Measurements from ENCODE around the gene CYB5A. TPM values are rescaled to one million over a fixed set of nuclear protein-coding genes. Genes with fewer than 3 reads are reported as not detected.

CYB5A gene, protein sequence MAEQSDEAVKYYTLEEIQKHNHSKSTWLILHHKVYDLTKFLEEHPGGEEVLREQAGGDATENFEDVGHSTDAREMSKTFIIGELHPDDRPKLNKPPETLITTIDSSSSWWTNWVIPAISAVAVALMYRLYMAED
- 100 to 1,000 TPM; 171 to 732 (median 331) TPM for total RNA-seq

DNA sequence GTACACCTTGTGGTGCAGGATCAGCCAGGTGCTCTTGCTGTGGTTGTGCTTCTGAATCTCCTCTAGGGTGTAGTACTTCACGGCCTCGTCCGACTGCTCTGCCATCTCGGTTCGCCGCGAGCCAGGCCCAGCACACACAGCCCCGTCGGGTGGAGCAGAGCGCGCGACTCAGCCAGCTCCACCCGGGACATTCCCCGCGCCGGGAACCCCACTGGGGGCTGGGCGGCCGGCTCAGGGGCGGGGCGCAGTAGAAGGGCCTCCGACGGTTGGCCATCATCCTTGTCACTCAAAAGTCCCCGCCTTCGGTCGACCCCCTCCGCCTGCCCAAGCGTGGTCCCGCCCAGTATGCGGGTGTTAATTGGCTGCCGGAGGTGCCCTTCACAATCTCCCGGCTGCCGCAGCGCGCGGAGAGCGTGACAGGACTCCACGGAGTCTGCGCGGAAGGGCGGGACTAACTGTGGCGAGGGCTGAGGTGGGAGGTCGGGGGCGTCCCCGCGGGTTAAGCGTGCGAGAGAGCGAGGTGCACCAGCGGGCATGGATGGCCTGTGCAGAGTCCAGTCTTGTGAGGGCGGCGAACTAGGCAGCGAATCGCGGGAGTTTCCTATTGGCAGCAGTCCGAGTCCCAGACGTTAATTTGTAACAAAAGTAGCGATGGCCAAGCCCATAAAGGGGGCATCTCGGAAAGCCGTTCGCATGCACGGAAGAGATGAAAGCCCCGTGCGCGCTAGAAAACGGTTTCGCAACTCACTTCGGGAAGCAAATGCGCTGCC lies at the start of gene CYB5A:
Gene CYB5A (minus strand): TSS at position 193 of the 770 bp plus-strand sequence. CDS start 88 bp downstream, at position 105.
- peak; percentile 97 to 100 (median 99) for DNase-seq
- H3K27me3 ChIP-seq = no peaks in the 10 kb centered on the region
- no peaks in the 10 kb centered on the region for H3K9me3 ChIP-seq
- TF ChIP-seq, protein P1, sequence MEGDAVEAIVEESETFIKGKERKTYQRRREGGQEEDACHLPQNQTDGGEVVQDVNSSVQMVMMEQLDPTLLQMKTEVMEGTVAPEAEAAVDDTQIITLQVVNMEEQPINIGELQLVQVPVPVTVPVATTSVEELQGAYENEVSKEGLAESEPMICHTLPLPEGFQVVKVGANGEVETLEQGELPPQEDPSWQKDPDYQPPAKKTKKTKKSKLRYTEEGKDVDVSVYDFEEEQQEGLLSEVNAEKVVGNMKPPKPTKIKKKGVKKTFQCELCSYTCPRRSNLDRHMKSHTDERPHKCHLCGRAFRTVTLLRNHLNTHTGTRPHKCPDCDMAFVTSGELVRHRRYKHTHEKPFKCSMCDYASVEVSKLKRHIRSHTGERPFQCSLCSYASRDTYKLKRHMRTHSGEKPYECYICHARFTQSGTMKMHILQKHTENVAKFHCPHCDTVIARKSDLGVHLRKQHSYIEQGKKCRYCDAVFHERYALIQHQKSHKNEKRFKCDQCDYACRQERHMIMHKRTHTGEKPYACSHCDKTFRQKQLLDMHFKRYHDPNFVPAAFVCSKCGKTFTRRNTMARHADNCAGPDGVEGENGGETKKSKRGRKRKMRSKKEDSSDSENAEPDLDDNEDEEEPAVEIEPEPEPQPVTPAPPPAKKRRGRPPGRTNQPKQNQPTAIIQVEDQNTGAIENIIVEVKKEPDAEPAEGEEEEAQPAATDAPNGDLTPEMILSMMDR (IDR thresholded peaks at IDR 0.05) = peak in 2 of 6 experiments; percentile 20 to 37
- peak; percentile 72 to 73 for TF ChIP-seq POLR2A (IDR thresholded peaks at IDR 0.05)
- H3K27ac ChIP-seq = peak within 1 kb of the TSS; percentile 64 to 93 (median 80)
- peak within 1 kb of the TSS; percentile 62 to 95 (median 88) for H3K4me3 ChIP-seq
- peaks cover 0 to 26% (median 3%) of the 10 kb centered on the region in 4 donors for H3K4me1 ChIP-seq
- no peaks in the 10 kb centered on the region for H3K36me3 ChIP-seq

DNA sequence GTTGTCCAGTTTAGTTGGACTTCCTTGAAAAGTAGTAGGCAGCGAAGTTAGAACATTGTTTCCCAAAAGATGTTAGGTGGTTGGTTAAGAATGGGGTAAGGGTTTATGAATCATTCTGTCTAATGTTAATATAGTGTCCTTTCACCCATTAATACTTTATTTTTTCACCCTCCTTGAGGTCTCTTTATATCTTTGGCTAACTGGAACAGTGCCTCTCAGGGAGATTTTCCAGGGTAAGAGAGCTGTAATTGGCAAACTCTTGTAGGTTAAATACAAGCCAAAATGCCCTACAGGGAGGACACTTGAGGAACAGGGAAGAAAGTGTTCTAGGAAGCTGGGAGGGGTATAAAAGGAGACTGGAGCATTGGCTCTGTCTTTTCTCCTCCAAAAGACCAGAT lies 46.1 kb upstream of the CYB5A start:
- Histone ChIP-seq H3K4me1 (no peaks in the 10 kb centered on the region), H3K36me3 (no peaks in the 10 kb centered on the region), H3K27me3 (no peaks in the 10 kb centered on the region), H3K4me3 (no peak overlapping the region), H3K9me3 (no peaks in the 10 kb centered on the region), H3K27ac (no peak overlapping the region)
- DNase-seq = no peak
- TF ChIP-seq, protein P1 (IDR thresholded peaks at IDR 0.05) = no peak
- no peak for TF ChIP-seq POLR2A (IDR thresholded peaks at IDR 0.05)

DNA sequence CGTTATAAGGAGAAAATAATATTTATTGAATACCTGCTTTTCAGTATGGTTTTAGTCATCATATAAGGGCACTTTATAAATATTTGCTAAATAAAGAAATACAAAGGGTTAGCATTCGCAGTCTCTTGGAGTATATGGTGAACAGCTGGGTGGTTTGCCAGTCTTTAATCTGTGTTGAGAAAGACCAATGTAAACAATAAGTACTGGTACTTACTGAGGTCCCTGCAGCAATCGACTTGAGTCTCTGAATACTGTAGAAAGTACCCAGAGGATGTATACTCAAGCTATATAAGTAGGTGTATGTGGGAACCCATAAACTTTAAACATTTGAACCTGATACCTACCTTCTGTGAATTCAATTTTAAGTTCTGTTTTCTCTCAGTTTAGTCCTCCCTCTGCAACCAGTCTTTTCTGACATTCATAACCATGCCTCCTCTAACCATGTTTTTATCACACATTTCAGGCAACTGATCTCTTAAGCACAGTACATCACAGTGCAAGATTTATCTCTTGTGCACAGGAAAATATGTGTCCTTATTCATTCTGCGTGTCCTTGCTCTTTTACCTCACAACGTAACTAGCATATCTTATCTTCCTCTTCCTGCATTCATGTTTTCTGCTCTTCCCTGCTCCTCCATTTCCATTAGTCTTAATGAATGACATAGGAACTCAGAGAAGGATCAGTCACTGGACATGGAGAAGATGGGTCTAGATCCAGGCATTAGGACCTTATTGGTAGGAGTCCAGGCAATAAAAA lies 45.6 kb upstream of the CYB5A start:
- no peak for DNase-seq
- TF ChIP-seq POLR2A (IDR thresholded peaks at IDR 0.05) = no peak
- TF ChIP-seq, protein P1 (IDR thresholded peaks at IDR 0.05) = no peak
- Histone ChIP-seq H3K27ac (no peak overlapping the region), H3K9me3 (no peaks in the 10 kb centered on the region), H3K4me3 (no peak overlapping the region), H3K27me3 (no peaks in the 10 kb centered on the region), H3K36me3 (no peaks in the 10 kb centered on the region), H3K4me1 (no peaks in the 10 kb centered on the region)

DNA sequence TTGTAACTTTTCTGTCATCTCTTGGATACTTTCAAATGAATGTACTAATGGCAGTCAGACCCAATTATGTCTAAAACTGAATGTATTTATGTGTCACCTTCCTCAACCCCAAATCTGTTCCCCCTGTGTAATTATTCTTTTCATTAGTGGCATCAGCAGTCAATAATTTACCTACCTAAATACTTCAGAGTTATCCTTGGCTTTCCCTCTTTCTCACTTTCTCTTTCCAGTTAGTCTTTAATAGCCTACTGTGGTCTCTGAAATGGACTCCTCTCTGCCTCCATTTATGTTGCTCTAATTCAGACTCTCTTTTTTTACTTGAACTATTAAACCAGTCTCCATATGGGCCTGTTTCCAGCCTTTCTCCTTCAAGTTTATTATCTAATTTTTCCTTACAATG lies 44.9 kb upstream of the CYB5A start:
- Histone ChIP-seq H3K36me3 (no peaks in the 10 kb centered on the region), H3K4me3 (no peak overlapping the region), H3K9me3 (no peaks in the 10 kb centered on the region), H3K27ac (no peak overlapping the region), H3K27me3 (no peaks in the 10 kb centered on the region), H3K4me1 (no peaks in the 10 kb centered on the region)
- no peak for DNase-seq
- TF ChIP-seq POLR2A (IDR thresholded peaks at IDR 0.05) = no peak
- TF ChIP-seq, protein P1 (IDR thresholded peaks at IDR 0.05) = no peak

DNA sequence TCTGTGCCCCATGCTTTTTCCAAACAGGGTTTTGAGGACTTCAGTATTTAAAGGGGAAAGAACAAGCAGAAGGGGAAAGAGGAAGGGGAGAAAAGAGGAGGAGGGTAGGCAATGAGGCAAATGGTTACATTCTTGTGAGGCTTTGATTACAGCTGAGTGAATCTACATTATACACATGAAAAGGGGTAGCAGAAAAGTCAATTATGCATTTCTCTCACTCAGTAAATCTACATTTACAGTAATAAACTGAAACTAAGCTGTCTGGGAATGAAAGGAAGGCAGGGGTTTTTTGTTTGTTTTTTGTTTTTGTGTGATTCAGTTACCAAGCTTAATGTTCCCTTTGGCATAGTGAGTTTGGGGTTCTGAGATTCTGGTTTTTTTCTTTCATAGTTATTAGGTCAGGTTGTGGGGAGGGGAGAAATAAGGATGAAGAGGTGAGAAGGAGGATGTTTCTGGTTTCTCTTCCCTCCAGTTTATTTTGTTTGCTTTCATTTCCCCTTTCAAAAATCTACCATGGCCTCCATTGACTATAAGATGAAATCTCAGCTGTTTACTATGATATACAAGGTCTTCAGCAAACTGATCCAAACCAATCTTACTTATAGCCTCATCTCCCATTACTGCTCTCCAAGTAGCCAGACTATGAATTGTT lies 42.6 kb upstream of the CYB5A start:
- H3K36me3 ChIP-seq = no peaks in the 10 kb centered on the region
- no peaks in the 10 kb centered on the region for H3K9me3 ChIP-seq
- DNase-seq = no peak
- TF ChIP-seq POLR2A (IDR thresholded peaks at IDR 0.05) = no peak
- TF ChIP-seq, protein P1 (IDR thresholded peaks at IDR 0.05) = no peak
- H3K27me3 ChIP-seq = no peaks in the 10 kb centered on the region
- H3K4me3 ChIP-seq = no peak overlapping the region
- no peak overlapping the region for H3K27ac ChIP-seq
- H3K4me1 ChIP-seq = no peaks in the 10 kb centered on the region
